Prostate gland (tissue), 2 donors: ENCODE measurements around the gene PLCD3. TPM values are rescaled to one million over a fixed set of nuclear protein-coding genes. Genes with fewer than 3 reads are reported as not detected.

ENCODE experiments used
- DNase-seq: peaks from one replicate; pipeline ENCODE4 v3.0.0-alpha.2; 2019; ENCODE audit warnings: low spot score
- H3K27ac ChIP-seq, 2 donors: fragments of 200-600 bp; sonication (generic); 2 replicates each; pipeline ENCODE4 v1.5.1; 2017 to 2019
- H3K27me3 ChIP-seq: fragments of 200-600 bp; sonication (generic); replicated peaks from 2 replicates; pipeline ENCODE4 v1.5.1; 2019; ENCODE audit not compliant: insufficient read depth
- H3K36me3 ChIP-seq, 2 donors: fragments of 200-600 bp; sonication (generic); 1 replicate in 1 of 2; 2 replicates in 1 of 2; pipeline versions ENCODE4 v1.5.1 to v1.8.1; 2017 to 2019
- H3K4me1 ChIP-seq: fragments of 200-600 bp; sonication (generic); replicated peaks from 2 replicates; pipeline ENCODE4 v1.5.1; 2019
- H3K4me3 ChIP-seq, 2 donors: fragments of 200-600 bp; sonication (generic); 2 replicates each; pipeline ENCODE4 v1.5.1; 2017 to 2019
- H3K9me3 ChIP-seq: fragments of 200-600 bp; sonication (generic); 2 replicates; pipeline ENCODE4 v1.5.1; 2017
- CTCF ChIP-seq, 4 experiments: fragments of 200-600 bp in 2 of 4; fragments of 450-650 bp in 2 of 4; sonication (generic) in 2 of 4; IDR thresholded peaks; 1 replicate in 3 of 4; 2 replicates in 1 of 4; pipeline ENCODE4 v1.5.1; 2016 to 2019; ENCODE audit warnings: antibody characterized with exemption in 4 of 4, mild to moderate bottlenecking in 2 of 4, moderate library complexity in 2 of 4
- POLR2A ChIP-seq: fragments of 450-650 bp; IDR thresholded peaks from one replicate; pipeline ENCODE4 v1.6.1; 2016; ENCODE audit warnings: antibody characterized with exemption, mild to moderate bottlenecking
- POLR2AphosphoS5 ChIP-seq: sonication (generic); formaldehyde crosslinking; IDR thresholded peaks from one replicate; pipeline ENCODE4 v1.6.1; 2017; ENCODE audit warnings: antibody characterized with exemption
- WGBS: methylation state at CpG from one replicate; pipeline ENCODE4 v1.1.5; 2018; 5-methylcytosine and 5-hydroxymethylcytosine counted together
- intact Hi-C: fragments of 100-400 bp; cut with DNase I; formaldehyde crosslinking; loops from one replicate; pipeline ENCODE4 v1.14.2; 2022
- total RNA-seq, 2 donors: library from RNA; depleted of rRNA; stranded (reverse); fragments of >200 nt; gene quantifications; one replicate each; pipeline ENCODE4 v1.1.0, GENCODE V29; 2016

PLCD3 gene
- total RNA-seq, 2 donors from 2014 or later, result 34.7 to 154 TPM

- TF ChIP-seq POLR2AphosphoS5 (no peak), POLR2A (no peak), CTCF (IDR thresholded peaks at IDR 0.05) (no peak)
These were observed 34.0 kb downstream of the PLCD3 start for GRCh38 chr17:45098081-45098868.

GRCh38 chr17:45096926-45097325 lies 35.4 kb downstream of the PLCD3 start:
- DNase-seq, result no peak
- peaks cover 6 to 18% of the 10 kb centered on the region in 2 donors for H3K36me3 ChIP-seq
- intact Hi-C loops, result no loop called here
- H3K9me3 ChIP-seq, result no peaks in the 10 kb centered on the region
- H3K4me3 ChIP-seq, result no peak overlapping the region
- peaks cover 10% of the 10 kb centered on the region for H3K4me1 ChIP-seq
- H3K27me3 ChIP-seq, result no peaks in the 10 kb centered on the region
- no peak for TF ChIP-seq POLR2AphosphoS5
- no peak for TF ChIP-seq CTCF (IDR thresholded peaks at IDR 0.05)
- no peak for TF ChIP-seq POLR2A
- WGBS, result 97% methylated on average over 11 of the region's 11 CpGs
- no peak overlapping the region for H3K27ac ChIP-seq

More at GRCh38 chr17:45098081-45098868, 34.0 kb downstream of the PLCD3 start:
- Histone ChIP-seq H3K36me3 (peaks cover 7 to 26% of the 10 kb centered on the region in 2 donors), H3K27me3 (no peaks in the 10 kb centered on the region), H3K4me3 (no peak overlapping the region), H3K9me3 (no peaks in the 10 kb centered on the region), H3K4me1 (peaks cover 5% of the 10 kb centered on the region), H3K27ac (no peak overlapping the region)
- DNase-seq, result no peak
- intact Hi-C loops, result loop anchor here (2.0 kb wide), 1 partner anchor 177 kb away; no protein-coding TSS in a partner anchor
- WGBS, result 66% methylated on average over 13 of the region's 13 CpGs

- intact Hi-C loops, result no loop called here
- DNase-seq, result no peak
- Histone ChIP-seq H3K4me1 (peaks cover 10% of the 10 kb centered on the region), H3K4me3 (no peak overlapping the region), H3K27me3 (no peaks in the 10 kb centered on the region), H3K36me3 (peaks cover 6 to 18% of the 10 kb centered on the region in 2 donors), H3K9me3 (no peaks in the 10 kb centered on the region), H3K27ac (no peak overlapping the region)
- TF ChIP-seq CTCF (IDR thresholded peaks at IDR 0.05), result peak in 2 of 4 experiments; percentile 37 to 46
- no peak for TF ChIP-seq POLR2AphosphoS5
- TF ChIP-seq POLR2A, result no peak
- 78% methylated on average over 3 of the region's 3 CpGs for WGBS
These were observed 36.2 kb downstream of the PLCD3 start for GRCh38 chr17:45096141-45096540.

- H3K4me1 ChIP-seq, result peaks cover 8% of the 10 kb centered on the region
- 40% methylated on average over 13 of the region's 13 CpGs for WGBS
- H3K27me3 ChIP-seq, result no peaks in the 10 kb centered on the region
- H3K36me3 ChIP-seq, result peaks cover 6 to 18% of the 10 kb centered on the region in 2 donors
- DNase-seq, result peak; percentile 36
- H3K9me3 ChIP-seq, result no peaks in the 10 kb centered on the region
- intact Hi-C loops, result loop anchor here (5.0 kb wide), 2 partner anchors 39 to 41 kb away; partner anchors contain the start of genes DCAKD and PLCD3
- TF ChIP-seq CTCF (IDR thresholded peaks at IDR 0.05) (no peak), POLR2A (no peak), POLR2AphosphoS5 (no peak)
- H3K4me3 ChIP-seq, result no peak overlapping the region
- H3K27ac ChIP-seq, result peak overlapping the region; percentile 77
These were observed 38.7 kb downstream of the PLCD3 start for GRCh38 chr17:45093444-45094110.
